Heart left ventricle (tissue), 16 donors: ENCODE measurements around the gene NEDD4L. TPM values are rescaled to one million over a fixed set of nuclear protein-coding genes. Genes with fewer than 3 reads are reported as not detected.

Source experiments
- ATAC-seq, 4 donors: fragments of 200-7000 bp; cut with Tn5 transposase; one replicate each; pipeline ENCODE4 v1.9.1; 2020 to 2022; ENCODE audit warnings: moderate library complexity in 4 of 4, mild to moderate bottlenecking in 3 of 4, moderate number of reproducible peaks in 1 of 4
- DNase-seq, 5 donors: peaks; one replicate each; pipeline ENCODE4 v3.0.0-alpha.2; 2020
- H3K27ac ChIP-seq, 12 donors: fragments of 200-600 bp; sonication (generic) in 4 of 12; one replicate each; pipeline versions ENCODE4 v1.5.0 to v1.8.0; 2016 to 2022; ENCODE audit warnings: mild to moderate bottlenecking in 2 of 12
- H3K27me3 ChIP-seq, 9 donors: fragments of 200-600 bp; sonication (generic) in 2 of 9; one replicate each; pipeline versions ENCODE4 v1.5.1 to v1.8.0; 2016 to 2022; ENCODE audit warnings: mild to moderate bottlenecking in 3 of 9
- H3K36me3 ChIP-seq, 9 donors: fragments of 200-600 bp; sonication (generic) in 2 of 9; one replicate each; pipeline versions ENCODE4 v1.5.0 to v1.8.0; 2018 to 2022; ENCODE audit warnings: mild to moderate bottlenecking in 2 of 9
- H3K4me1 ChIP-seq, 12 donors: fragments of 200-600 bp; sonication (generic) in 4 of 12; one replicate each; pipeline versions ENCODE4 v1.5.0 to v1.8.0; 2016 to 2022; ENCODE audit warnings: mild to moderate bottlenecking in 3 of 12
- H3K4me3 ChIP-seq, 12 donors: fragments of 200-600 bp; sonication (generic) in 4 of 12; one replicate each; pipeline versions ENCODE4 v1.5.0 to v1.8.0; 2017 to 2022; ENCODE audit warnings: mild to moderate bottlenecking in 9 of 12, moderate library complexity in 4 of 12
- H3K9me3 ChIP-seq, 12 donors: fragments of 200-600 bp; sonication (generic) in 4 of 12; one replicate each; pipeline versions ENCODE4 v1.5.0 to v1.8.0; 2016 to 2022; ENCODE audit warnings: mild to moderate bottlenecking in 1 of 12
- CTCF ChIP-seq, 12 donors: fragments of 200-600 bp; sonication (generic) in 4 of 12; IDR thresholded peaks; one replicate each; pipeline versions ENCODE4 v1.5.0 to v1.8.0; 2018 to 2022; ENCODE audit warnings: antibody characterized with exemption in 12 of 12, mild to moderate bottlenecking in 5 of 12
- POLR2A ChIP-seq, 2 donors: fragments of 450-650 bp; IDR thresholded peaks; one replicate each; pipeline ENCODE4 v1.6.1; 2017; ENCODE audit warnings: antibody characterized with exemption in 2 of 2, mild to moderate bottlenecking in 2 of 2, moderate library complexity in 2 of 2
- WGBS, 4 donors: extraction: QIAGEN DNeasy Blood & Tissue Kit in 2 of 4; methylation state at CpG; one replicate each; pipeline versions ENCODE4 v1.1.5 to v1.1.7; 2013 to 2018; 5-methylcytosine and 5-hydroxymethylcytosine counted together
- intact Hi-C, 10 donors: fragments of 100-400 bp; cut with DNase I; formaldehyde crosslinking; loops; one replicate each; pipeline versions ENCODE4 v1.11.1 to v1.14.2; 2022
- polyA plus RNA-seq, 2 donors: library from polyadenylated mRNA; stranded (reverse); fragments of 200-250 nt; gene quantifications; one replicate each; pipeline ENCODE4 v1.2.3, GENCODE V29; 2013
- total RNA-seq, 9 donors: library from RNA; depleted of rRNA in 2 of 9; stranded (reverse); fragments of >200 nt in 2 of 9; fragmentation: NEBNext Ultra II Directional in 3 of 9; extraction: Animal tissue kit (Norgen Biotek cat#: 25700) in 3 of 9; gene quantifications; one replicate each; pipeline versions ENCODE4 v1.1.0 to v1.2.4, GENCODE V29; 2016 to 2023
- donor health status: ischemic (EF 13 %, LVEDD 7.1; RV severe dilation, severe dysfunction).
- donor health status: healthy with polysubstance abuse.
- donor health status: DM: no; HTN: yes; CAD: no.
- donor health status: DM: no; HTN: no; CAD: no.
- donor health status: ischemic (EF 25% LVEDD 6.9; RV normal size, moderate dysfunction).
- donor health status: ischemic (EF 25% LVEDD 5.7; RV mildly dilated, moderate dysfunction).
- donor health status: healthy.
- donor health status: DM: yes; HTN: yes; CAD: no.
- donor health status: ischemic (EF 35%, LVEDD 5.7; RV mildly dilated, moderate dysfunction).
- donor health status: nonischemic (EF 11% LVEDD 7.7; RV severe dilation, severe dysfunction).
- donor health status: DM: yes; HTN: yes; CAD: no.
- donor health status: PGD.
- donor health status: ischemic (EF 29% LVEDD 5.4; RV normal size, mild dysfunction).
- donor health status: nonischemic (EF 23%, LVEDD 6.1; RV moderate dilation, normal function).

NEDD4L gene
- total and polyA plus RNA-seq, 11 donors = 14.7 to 64.1 (median 51.7) TPM

GRCh38 chr18:58026395-58026794 is 17.6 kb upstream of the NEDD4L start:
- intact Hi-C loops = no loop called here
- Histone ChIP-seq H3K4me1 (no peaks in the 10 kb centered on the region), H3K9me3 (no peaks in the 10 kb centered on the region), H3K27me3 (peaks cover 0 to 14% (median 0%) of the 10 kb centered on the region in 9 donors), H3K4me3 (no peak overlapping the region), H3K27ac (no peak overlapping the region), H3K36me3 (no peaks in the 10 kb centered on the region)
- TF ChIP-seq POLR2A (IDR thresholded peaks at IDR 0.05) (no peak), CTCF (IDR thresholded peaks at IDR 0.05) (no peak)
- WGBS, 4 donors = 81 to 89% (median 85%) methylated on average over 3 of the region's 3 CpGs
- ATAC-seq (no peak), DNase-seq (no peak)

- ATAC-seq (no peak), DNase-seq (no peak)
- Histone ChIP-seq H3K27me3 (peaks cover 0 to 14% (median 0%) of the 10 kb centered on the region in 9 donors), H3K36me3 (no peaks in the 10 kb centered on the region), H3K27ac (no peak overlapping the region), H3K4me3 (no peak overlapping the region), H3K9me3 (no peaks in the 10 kb centered on the region), H3K4me1 (no peaks in the 10 kb centered on the region)
- 49 to 65% (median 50%) methylated on average over 2 of the region's 2 CpGs for WGBS, 4 donors
- TF ChIP-seq POLR2A (IDR thresholded peaks at IDR 0.05) = no peak
- TF ChIP-seq CTCF (IDR thresholded peaks at IDR 0.05) = no peak
- intact Hi-C loops = no loop called here
Observed at GRCh38 chr18:58026857-58027256, 17.2 kb upstream of the NEDD4L start.

- Histone ChIP-seq H3K4me3 (no peak overlapping the region), H3K27ac (no peak overlapping the region), H3K4me1 (no peaks in the 10 kb centered on the region), H3K27me3 (peaks cover 0 to 14% (median 0%) of the 10 kb centered on the region in 9 donors), H3K36me3 (no peaks in the 10 kb centered on the region), H3K9me3 (no peaks in the 10 kb centered on the region)
- ATAC-seq (no peak), DNase-seq (no peak)
- intact Hi-C loops = no loop called here
- WGBS, 4 donors = 77 to 90% (median 84%) methylated on average over 3 of the region's 3 CpGs
- TF ChIP-seq POLR2A (IDR thresholded peaks at IDR 0.05) = no peak
Observed at GRCh38 chr18:58027341-58027740, 16.7 kb upstream of the NEDD4L start.

GRCh38 chr18:58028109-58028784 is 15.8 kb upstream of the NEDD4L start:
- no peaks in the 10 kb centered on the region for H3K4me1 ChIP-seq
- H3K4me3 ChIP-seq = no peak overlapping the region
- no peak for TF ChIP-seq POLR2A (IDR thresholded peaks at IDR 0.05)
- TF ChIP-seq CTCF (IDR thresholded peaks at IDR 0.05) = no peak
- ATAC-seq (no peak), DNase-seq (no peak)
- 87 to 96% (median 95%) methylated on average over 4 of the region's 4 CpGs for WGBS, 4 donors
- no peak overlapping the region for H3K27ac ChIP-seq
- no peaks in the 10 kb centered on the region for H3K9me3 ChIP-seq
- H3K27me3 ChIP-seq = peaks cover 0 to 18% (median 0%) of the 10 kb centered on the region in 9 donors
- no peaks in the 10 kb centered on the region for H3K36me3 ChIP-seq
- intact Hi-C loops = no loop called here

- no peaks in the 10 kb centered on the region for H3K36me3 ChIP-seq
- no peaks in the 10 kb centered on the region for H3K9me3 ChIP-seq
- no peak for TF ChIP-seq POLR2A (IDR thresholded peaks at IDR 0.05)
- TF ChIP-seq CTCF (IDR thresholded peaks at IDR 0.05) = no peak
- WGBS, 4 donors = 62 to 79% (median 73%) methylated on average over 4 of the region's 4 CpGs
- H3K27ac ChIP-seq = no peak overlapping the region
- DNase-seq = no peak
- H3K4me3 ChIP-seq = no peak overlapping the region
- H3K4me1 ChIP-seq = no peaks in the 10 kb centered on the region
- H3K27me3 ChIP-seq = peaks cover 0 to 18% (median 0%) of the 10 kb centered on the region in 9 donors
- intact Hi-C loops = loop anchor here in 1 of 10 donors (5.0 kb wide), 1 partner anchor 295 kb away; no protein-coding TSS in a partner anchor
- no peak for ATAC-seq
Observed at GRCh38 chr18:58032233-58032632, 11.8 kb upstream of the NEDD4L start.
